K562 (cell line): ENCODE data around the gene ADAR. TPM values are rescaled to one million over a fixed set of nuclear protein-coding genes. Genes with fewer than 3 reads are reported as not detected.

Experiments used
- EP400 ChIP-seq: fragments of 450-650 bp; IDR thresholded peaks from 2 replicates; pipeline ENCODE4 v1.6.1; 2017; ENCODE audit warnings: antibody characterized with exemption, mild to moderate bottlenecking, moderate library complexity
- ETS2 ChIP-seq: IDR thresholded peaks from 2 replicates; pipeline ENCODE4 v1.6.1; 2016; ENCODE audit warnings: borderline replicate concordance, missing genetic modification characterization, mild to moderate bottlenecking, moderate library complexity, missing compliant biosample characterization; ENCODE audit not compliant: poor library complexity, severe bottlenecking
- HDAC3 ChIP-seq: fragments of 450-650 bp; IDR thresholded peaks from 2 replicates; pipeline ENCODE4 v1.6.1; 2018; ENCODE audit warnings: borderline replicate concordance, mild to moderate bottlenecking, moderate library complexity; ENCODE audit not compliant: partially characterized antibody
- SAP30 ChIP-seq: fragments of 200-600 bp; sonication (generic); IDR thresholded peaks from 2 replicates; pipeline ENCODE4 v1.6.1; 2012; ENCODE audit warnings: borderline replicate concordance, low read depth, mild to moderate bottlenecking, moderate library complexity, low read length, control low read depth, inconsistent platforms; ENCODE audit not compliant: insufficient read depth, poor library complexity, severe bottlenecking
- SMARCC2 ChIP-seq: fragments of 450-650 bp; IDR thresholded peaks from 2 replicates; pipeline ENCODE4 v1.6.1; 2017; ENCODE audit warnings: antibody characterized with exemption, moderate library complexity, mild to moderate bottlenecking, low read depth
- TOE1 ChIP-seq, 2 experiments: fragments of 450-650 bp in 1 of 2; sonication (generic) in 1 of 2; formaldehyde crosslinking in 1 of 2; IDR thresholded peaks; 2 replicates each; pipeline versions ENCODE4 v1.7.1 to v1.8.0; 2016 to 2022; ENCODE audit warnings: borderline replicate concordance in 2 of 2, mild to moderate bottlenecking in 2 of 2, antibody characterized with exemption in 1 of 2, inconsistent platforms in 1 of 2, low read depth in 1 of 2, missing genetic modification reagents in 1 of 2, moderate library complexity in 1 of 2
- polyA plus RNA-seq, 8 experiments: library from polyadenylated mRNA; depleted of rRNA in 4 of 8; stranded (reverse) in 5 of 8; unstranded in 3 of 8; fragments of >200 nt; fragmentation: Nextera tagmentation in 2 of 8; fragmentation: Illumina TruSeq in 1 of 8; extraction: Ambion mirVana in 2 of 8; extraction: Trizol in 1 of 8; gene quantifications; 2 replicates each; pipeline versions ENCODE4 v1.2.1 to v1.2.3, GENCODE V29; 2011 to 2014; ENCODE audit warnings: inconsistent platforms in 1 of 8, missing spikeins in 1 of 8
- total RNA-seq, 7 experiments: library from RNA; depleted of rRNA in 6 of 7; stranded (reverse); fragments of >200 nt in 6 of 7; fragmentation: Illumina TruSeq in 2 of 7; extraction: Trizol in 2 of 7; gene quantifications; 2 replicates each; pipeline versions ENCODE4 v1.2.1 to v1.2.3, GENCODE V29; 2011 to 2021; ENCODE audit warnings: low replicate concordance in 1 of 7
- TF ChIP-seq, protein P1 (sequence below): fragments of 250-450 bp; sonication (Bioruptor Pico); IDR thresholded peaks from 2 replicates; pipeline ENCODE4 v1.8.0; 2021; ENCODE audit warnings: moderate library complexity, mild to moderate bottlenecking, inconsistent platforms
- TF ChIP-seq, protein P2 (sequence below): fragments of 450-650 bp; formaldehyde crosslinking; IDR thresholded peaks from 2 replicates; pipeline ENCODE4 v1.4.0; 2020; ENCODE audit warnings: mild to moderate bottlenecking, mixed read lengths
- TF ChIP-seq, protein P3 (sequence below): fragments of 450-650 bp; IDR thresholded peaks from 2 replicates; pipeline ENCODE4 v1.6.1; 2016; ENCODE audit warnings: mild to moderate bottlenecking, moderate library complexity
- TF ChIP-seq, protein P4 (sequence below): sonication (generic); formaldehyde crosslinking; IDR thresholded peaks from 2 replicates; pipeline ENCODE4 v1.8.0; 2022; ENCODE audit warnings: missing genetic modification reagents, mild to moderate bottlenecking, moderate library complexity, borderline replicate concordance

The ADAR gene
- total and polyA plus RNA-seq, 9 of the 15 experiments (the other 6 are each of a cell fraction or from before 2014, with no cell fraction given): 30.1 to 123 (median 60.2) TPM

DNA sequence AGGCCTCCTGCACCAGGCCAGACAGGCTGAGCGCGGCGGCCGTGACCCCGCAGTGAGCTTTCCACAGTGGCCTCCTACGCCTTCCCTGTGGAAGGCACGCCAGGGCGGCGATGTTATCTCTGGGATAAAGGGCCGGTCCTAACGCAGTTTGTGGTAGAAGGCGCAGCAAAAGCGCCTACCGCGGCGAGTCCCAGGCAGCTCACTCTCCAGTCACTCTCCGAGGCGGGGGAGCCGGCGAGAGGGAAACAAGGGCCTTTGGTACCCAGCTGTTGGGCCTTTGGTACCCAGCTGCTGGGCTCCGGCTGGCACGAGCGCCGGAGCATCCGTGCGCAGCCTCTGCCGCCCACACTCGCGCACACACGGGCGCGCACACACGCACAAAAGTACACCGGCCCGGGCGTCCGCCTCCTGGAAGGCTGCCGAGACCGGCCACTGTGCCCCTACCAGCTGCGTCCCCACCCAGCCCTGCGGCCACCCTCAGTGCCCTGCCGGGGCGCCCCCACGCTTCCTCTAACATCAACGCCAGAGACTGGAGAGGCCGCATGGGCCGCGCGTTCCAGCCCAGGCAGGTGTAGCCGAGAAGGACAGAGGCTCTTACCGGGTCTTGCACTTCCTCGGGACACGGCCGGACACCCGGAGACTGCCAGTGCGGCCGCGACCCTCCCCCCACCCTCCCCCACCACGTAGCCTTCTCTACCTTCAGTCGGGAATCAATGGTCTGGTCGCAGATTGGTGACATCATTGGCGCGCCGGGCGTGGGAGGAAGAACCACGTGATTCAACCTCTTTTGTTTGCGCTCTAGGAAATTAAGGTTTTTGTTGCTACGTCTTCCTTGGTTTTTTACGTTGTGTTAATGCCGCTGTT is 19.5 kb upstream of the ADAR start (continued):
- TF ChIP-seq ETS2 (tag) (no peak), HDAC3 (no peak), SMARCC2 (no peak), EP400 (peak; percentile 92), SAP30 (peak; percentile 65), TOE1 (IDR thresholded peaks at IDR 0.05; ENCODE audit: borderline replicate concordance) (peak; percentile 96), TOE1 (CRISPR knock-in tag; IDR thresholded peaks at IDR 0.05; ENCODE audit: borderline replicate concordance, low read depth) (peak; percentile 54; the same call in 1 of the 2 replicates)
- TF ChIP-seq, protein P1, sequence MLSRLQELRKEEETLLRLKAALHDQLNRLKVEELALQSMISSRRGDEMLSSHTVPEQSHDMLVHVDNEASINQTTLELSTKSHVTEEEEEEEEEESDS (CRISPR knock-in tag): no peak
- TF ChIP-seq, protein P2, sequence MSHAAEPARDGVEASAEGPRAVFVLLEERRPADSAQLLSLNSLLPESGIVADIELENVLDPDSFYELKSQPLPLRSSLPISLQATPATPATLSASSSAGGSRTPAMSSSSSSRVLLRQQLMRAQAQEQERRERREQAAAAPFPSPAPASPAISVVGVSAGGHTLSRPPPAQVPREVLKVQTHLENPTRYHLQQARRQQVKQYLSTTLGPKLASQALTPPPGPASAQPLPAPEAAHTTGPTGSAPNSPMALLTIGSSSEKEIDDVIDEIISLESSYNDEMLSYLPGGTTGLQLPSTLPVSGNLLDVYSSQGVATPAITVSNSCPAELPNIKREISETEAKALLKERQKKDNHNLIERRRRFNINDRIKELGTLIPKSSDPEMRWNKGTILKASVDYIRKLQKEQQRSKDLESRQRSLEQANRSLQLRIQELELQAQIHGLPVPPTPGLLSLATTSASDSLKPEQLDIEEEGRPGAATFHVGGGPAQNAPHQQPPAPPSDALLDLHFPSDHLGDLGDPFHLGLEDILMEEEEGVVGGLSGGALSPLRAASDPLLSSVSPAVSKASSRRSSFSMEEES (CRISPR knock-in tag): peak; percentile 95
- TF ChIP-seq, protein P3, sequence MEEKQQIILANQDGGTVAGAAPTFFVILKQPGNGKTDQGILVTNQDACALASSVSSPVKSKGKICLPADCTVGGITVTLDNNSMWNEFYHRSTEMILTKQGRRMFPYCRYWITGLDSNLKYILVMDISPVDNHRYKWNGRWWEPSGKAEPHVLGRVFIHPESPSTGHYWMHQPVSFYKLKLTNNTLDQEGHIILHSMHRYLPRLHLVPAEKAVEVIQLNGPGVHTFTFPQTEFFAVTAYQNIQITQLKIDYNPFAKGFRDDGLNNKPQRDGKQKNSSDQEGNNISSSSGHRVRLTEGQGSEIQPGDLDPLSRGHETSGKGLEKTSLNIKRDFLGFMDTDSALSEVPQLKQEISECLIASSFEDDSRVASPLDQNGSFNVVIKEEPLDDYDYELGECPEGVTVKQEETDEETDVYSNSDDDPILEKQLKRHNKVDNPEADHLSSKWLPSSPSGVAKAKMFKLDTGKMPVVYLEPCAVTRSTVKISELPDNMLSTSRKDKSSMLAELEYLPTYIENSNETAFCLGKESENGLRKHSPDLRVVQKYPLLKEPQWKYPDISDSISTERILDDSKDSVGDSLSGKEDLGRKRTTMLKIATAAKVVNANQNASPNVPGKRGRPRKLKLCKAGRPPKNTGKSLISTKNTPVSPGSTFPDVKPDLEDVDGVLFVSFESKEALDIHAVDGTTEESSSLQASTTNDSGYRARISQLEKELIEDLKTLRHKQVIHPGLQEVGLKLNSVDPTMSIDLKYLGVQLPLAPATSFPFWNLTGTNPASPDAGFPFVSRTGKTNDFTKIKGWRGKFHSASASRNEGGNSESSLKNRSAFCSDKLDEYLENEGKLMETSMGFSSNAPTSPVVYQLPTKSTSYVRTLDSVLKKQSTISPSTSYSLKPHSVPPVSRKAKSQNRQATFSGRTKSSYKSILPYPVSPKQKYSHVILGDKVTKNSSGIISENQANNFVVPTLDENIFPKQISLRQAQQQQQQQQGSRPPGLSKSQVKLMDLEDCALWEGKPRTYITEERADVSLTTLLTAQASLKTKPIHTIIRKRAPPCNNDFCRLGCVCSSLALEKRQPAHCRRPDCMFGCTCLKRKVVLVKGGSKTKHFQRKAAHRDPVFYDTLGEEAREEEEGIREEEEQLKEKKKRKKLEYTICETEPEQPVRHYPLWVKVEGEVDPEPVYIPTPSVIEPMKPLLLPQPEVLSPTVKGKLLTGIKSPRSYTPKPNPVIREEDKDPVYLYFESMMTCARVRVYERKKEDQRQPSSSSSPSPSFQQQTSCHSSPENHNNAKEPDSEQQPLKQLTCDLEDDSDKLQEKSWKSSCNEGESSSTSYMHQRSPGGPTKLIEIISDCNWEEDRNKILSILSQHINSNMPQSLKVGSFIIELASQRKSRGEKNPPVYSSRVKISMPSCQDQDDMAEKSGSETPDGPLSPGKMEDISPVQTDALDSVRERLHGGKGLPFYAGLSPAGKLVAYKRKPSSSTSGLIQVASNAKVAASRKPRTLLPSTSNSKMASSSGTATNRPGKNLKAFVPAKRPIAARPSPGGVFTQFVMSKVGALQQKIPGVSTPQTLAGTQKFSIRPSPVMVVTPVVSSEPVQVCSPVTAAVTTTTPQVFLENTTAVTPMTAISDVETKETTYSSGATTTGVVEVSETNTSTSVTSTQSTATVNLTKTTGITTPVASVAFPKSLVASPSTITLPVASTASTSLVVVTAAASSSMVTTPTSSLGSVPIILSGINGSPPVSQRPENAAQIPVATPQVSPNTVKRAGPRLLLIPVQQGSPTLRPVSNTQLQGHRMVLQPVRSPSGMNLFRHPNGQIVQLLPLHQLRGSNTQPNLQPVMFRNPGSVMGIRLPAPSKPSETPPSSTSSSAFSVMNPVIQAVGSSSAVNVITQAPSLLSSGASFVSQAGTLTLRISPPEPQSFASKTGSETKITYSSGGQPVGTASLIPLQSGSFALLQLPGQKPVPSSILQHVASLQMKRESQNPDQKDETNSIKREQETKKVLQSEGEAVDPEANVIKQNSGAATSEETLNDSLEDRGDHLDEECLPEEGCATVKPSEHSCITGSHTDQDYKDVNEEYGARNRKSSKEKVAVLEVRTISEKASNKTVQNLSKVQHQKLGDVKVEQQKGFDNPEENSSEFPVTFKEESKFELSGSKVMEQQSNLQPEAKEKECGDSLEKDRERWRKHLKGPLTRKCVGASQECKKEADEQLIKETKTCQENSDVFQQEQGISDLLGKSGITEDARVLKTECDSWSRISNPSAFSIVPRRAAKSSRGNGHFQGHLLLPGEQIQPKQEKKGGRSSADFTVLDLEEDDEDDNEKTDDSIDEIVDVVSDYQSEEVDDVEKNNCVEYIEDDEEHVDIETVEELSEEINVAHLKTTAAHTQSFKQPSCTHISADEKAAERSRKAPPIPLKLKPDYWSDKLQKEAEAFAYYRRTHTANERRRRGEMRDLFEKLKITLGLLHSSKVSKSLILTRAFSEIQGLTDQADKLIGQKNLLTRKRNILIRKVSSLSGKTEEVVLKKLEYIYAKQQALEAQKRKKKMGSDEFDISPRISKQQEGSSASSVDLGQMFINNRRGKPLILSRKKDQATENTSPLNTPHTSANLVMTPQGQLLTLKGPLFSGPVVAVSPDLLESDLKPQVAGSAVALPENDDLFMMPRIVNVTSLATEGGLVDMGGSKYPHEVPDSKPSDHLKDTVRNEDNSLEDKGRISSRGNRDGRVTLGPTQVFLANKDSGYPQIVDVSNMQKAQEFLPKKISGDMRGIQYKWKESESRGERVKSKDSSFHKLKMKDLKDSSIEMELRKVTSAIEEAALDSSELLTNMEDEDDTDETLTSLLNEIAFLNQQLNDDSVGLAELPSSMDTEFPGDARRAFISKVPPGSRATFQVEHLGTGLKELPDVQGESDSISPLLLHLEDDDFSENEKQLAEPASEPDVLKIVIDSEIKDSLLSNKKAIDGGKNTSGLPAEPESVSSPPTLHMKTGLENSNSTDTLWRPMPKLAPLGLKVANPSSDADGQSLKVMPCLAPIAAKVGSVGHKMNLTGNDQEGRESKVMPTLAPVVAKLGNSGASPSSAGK: peak; percentile 87
- TF ChIP-seq, protein P4, sequence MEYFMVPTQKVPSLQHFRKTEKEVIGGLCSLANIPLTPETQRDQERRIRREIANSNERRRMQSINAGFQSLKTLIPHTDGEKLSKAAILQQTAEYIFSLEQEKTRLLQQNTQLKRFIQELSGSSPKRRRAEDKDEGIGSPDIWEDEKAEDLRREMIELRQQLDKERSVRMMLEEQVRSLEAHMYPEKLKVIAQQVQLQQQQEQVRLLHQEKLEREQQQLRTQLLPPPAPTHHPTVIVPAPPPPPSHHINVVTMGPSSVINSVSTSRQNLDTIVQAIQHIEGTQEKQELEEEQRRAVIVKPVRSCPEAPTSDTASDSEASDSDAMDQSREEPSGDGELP (CRISPR knock-in tag): peak; percentile 76; the same call in 1 of the 2 replicates
